Nephron (organoid): ENCODE measurements around the gene MINPP1.
"Not testable (repeated sequence)": the region's sequence is repeated elsewhere in the genome, so short reads cannot be mapped to it uniquely, and the experiment has no call there.

Experiments used
- H3K27ac Mint-ChIP-seq, 3 experiments: 2 replicates each; pipeline ENCODE4 v1.8.0; 2020; ENCODE audit warnings: mixed read lengths in 3 of 3, mild to moderate bottlenecking in 2 of 3, moderate library complexity in 1 of 3
- H3K27me3 Mint-ChIP-seq: 2 replicates; pipeline ENCODE4 v1.8.0; 2021; ENCODE audit warnings: low read depth, mild to moderate bottlenecking, moderate library complexity, mixed read lengths
- H3K36me3 Mint-ChIP-seq: 2 replicates; pipeline ENCODE4 v1.8.0; 2020; ENCODE audit warnings: low read depth, mixed read lengths
- H3K4me1 Mint-ChIP-seq: 2 replicates; pipeline ENCODE4 v1.8.0; 2020; ENCODE audit warnings: mixed read lengths
- H3K4me3 Mint-ChIP-seq, 3 experiments: 2 replicates each; pipeline ENCODE4 v1.8.0; 2020; ENCODE audit warnings: mild to moderate bottlenecking in 3 of 3, mixed read lengths in 3 of 3, moderate library complexity in 2 of 3
- H3K9me3 Mint-ChIP-seq: 2 replicates; pipeline ENCODE4 v1.8.0; 2020; ENCODE audit warnings: mixed read lengths
- CTCF ChIP-seq, 3 experiments: fragments of 200-600 bp; sonication (generic); IDR thresholded peaks; one replicate each; pipeline ENCODE4 v1.5.0; 2021; ENCODE audit warnings: antibody characterized with exemption in 3 of 3; ENCODE audit not compliant: unreplicated experiment in 3 of 3

The MINPP1 gene

GRCh38 chr10:87585565-87586514, 81.1 kb downstream of the MINPP1 start:
- H3K4me1 Mint-ChIP-seq: no peaks in the 10 kb centered on the region
- H3K27me3 Mint-ChIP-seq: no peaks in the 10 kb centered on the region
- TF ChIP-seq CTCF (IDR thresholded peaks at IDR 0.05; ENCODE audit: unreplicated experiment in 3 of 3): no peak
- H3K4me3 Mint-ChIP-seq: no peak overlapping the region
- no peaks in the 10 kb centered on the region for H3K9me3 Mint-ChIP-seq
- peak overlapping the region in 2 of 3 experiments; percentile 27 to 42 for H3K27ac Mint-ChIP-seq
- H3K36me3 Mint-ChIP-seq: no peaks in the 10 kb centered on the region

GRCh38 chr10:87589645-87590051, 85.0 kb downstream of the MINPP1 start:
- Mint-ChIP-seq H3K4me1 (peaks cover 10% of the 10 kb centered on the region), H3K27me3 (no peaks in the 10 kb centered on the region), H3K27ac (no peak overlapping the region), H3K36me3 (no peaks in the 10 kb centered on the region), H3K9me3 (no peaks in the 10 kb centered on the region), H3K4me3 (no peak overlapping the region)
- no peak for TF ChIP-seq CTCF (IDR thresholded peaks at IDR 0.05; ENCODE audit: unreplicated experiment in 3 of 3)

GRCh38 chr10:87590705-87591588, 86.3 kb downstream of the MINPP1 start:
- Mint-ChIP-seq H3K36me3 (no peaks in the 10 kb centered on the region), H3K9me3 (no peaks in the 10 kb centered on the region), H3K4me3 (no peak overlapping the region), H3K4me1 (peaks cover 14% of the 10 kb centered on the region), H3K27ac (no peak overlapping the region), H3K27me3 (no peaks in the 10 kb centered on the region)
- no peak for TF ChIP-seq CTCF (IDR thresholded peaks at IDR 0.05; ENCODE audit: unreplicated experiment in 3 of 3)

- Mint-ChIP-seq H3K27me3 (no peaks in the 10 kb centered on the region), H3K4me1 (peaks cover 14% of the 10 kb centered on the region), H3K9me3 (no peaks in the 10 kb centered on the region), H3K27ac (no peak overlapping the region), H3K36me3 (no peaks in the 10 kb centered on the region), H3K4me3 (no peak overlapping the region)
- no peak for TF ChIP-seq CTCF (IDR thresholded peaks at IDR 0.05; ENCODE audit: unreplicated experiment in 3 of 3)
Observed at GRCh38 chr10:87591589-87591886, 86.8 kb downstream of the MINPP1 start.

GRCh38 chr10:87592920-87593319, 88.2 kb downstream of the MINPP1 start:
- H3K36me3 Mint-ChIP-seq, H3K27ac Mint-ChIP-seq, H3K4me3 Mint-ChIP-seq, H3K9me3 Mint-ChIP-seq, H3K27me3 Mint-ChIP-seq: not testable (repeated sequence)
- peaks cover 14% of the 10 kb centered on the region for H3K4me1 Mint-ChIP-seq

- H3K36me3 Mint-ChIP-seq: no peaks in the 10 kb centered on the region
- no peak overlapping the region for H3K27ac Mint-ChIP-seq
- H3K27me3 Mint-ChIP-seq: no peaks in the 10 kb centered on the region
- no peak overlapping the region for H3K4me3 Mint-ChIP-seq
- no peaks in the 10 kb centered on the region for H3K9me3 Mint-ChIP-seq
- H3K4me1 Mint-ChIP-seq: peaks cover 14% of the 10 kb centered on the region
- no peak for TF ChIP-seq CTCF (IDR thresholded peaks at IDR 0.05; ENCODE audit: unreplicated experiment in 3 of 3)
Observed at GRCh38 chr10:87593702-87594101, 89.0 kb downstream of the MINPP1 start.
